K562 (cell line): ENCODE measurements around the gene C1QTNF5. TPM values are rescaled to one million over a fixed set of nuclear protein-coding genes. Genes with fewer than 3 reads are reported as not detected.

Experiments
- CBX2 ChIP-seq: fragments of 200-600 bp; sonication (generic); IDR thresholded peaks from one replicate; pipeline ENCODE4 v1.6.1; 2012; ENCODE audit warnings: mild to moderate bottlenecking, low read length, inconsistent platforms; ENCODE audit not compliant: insufficient read depth, poor library complexity, severe bottlenecking
- HDGF ChIP-seq: fragments of 450-650 bp; IDR thresholded peaks from 2 replicates; pipeline ENCODE4 v1.6.1; 2016
- MAFG ChIP-seq: fragments of 450-650 bp; conservative IDR thresholded peaks from 2 replicates; pipeline ENCODE4 v1.6.1; 2016; ENCODE audit warnings: missing genetic modification characterization, missing compliant biosample characterization
- PHF8 ChIP-seq: fragments of 200-600 bp; sonication (generic); IDR thresholded peaks from 2 replicates; pipeline ENCODE4 v1.6.1; 2012; ENCODE audit warnings: mixed run types, mild to moderate bottlenecking, inconsistent platforms, low read length, moderate library complexity, borderline replicate concordance
- POLR2B ChIP-seq: fragments of 450-650 bp; IDR thresholded peaks from 2 replicates; pipeline ENCODE4 v1.6.1; 2018; ENCODE audit warnings: low read depth; ENCODE audit not compliant: partially characterized antibody
- POLR2H ChIP-seq: IDR thresholded peaks from 2 replicates; pipeline ENCODE4 v1.6.1; 2016; ENCODE audit warnings: missing genetic modification characterization, low read depth, mild to moderate bottlenecking, control low read depth, missing compliant biosample characterization, moderate library complexity
- SIN3A ChIP-seq, 2 experiments: fragments of 150-350 bp in 1 of 2; IDR thresholded peaks; 2 replicates each; pipeline ENCODE4 v1.6.1; 2011 to 2016; ENCODE audit warnings: borderline replicate concordance in 2 of 2, low read depth in 2 of 2, low read length in 2 of 2, mild to moderate bottlenecking in 2 of 2, moderate library complexity in 2 of 2; ENCODE audit not compliant: control insufficient read depth in 1 of 2
- SMARCE1 ChIP-seq: fragments of 450-650 bp; IDR thresholded peaks from 2 replicates; pipeline ENCODE4 v1.7.1; 2016; ENCODE audit warnings: mild to moderate bottlenecking
- TAF7 ChIP-seq: fragments of 450-650 bp; IDR thresholded peaks from 2 replicates; pipeline ENCODE4 v1.6.1; 2016; ENCODE audit warnings: missing genetic modification characterization, missing compliant biosample characterization
- polyA plus RNA-seq, 8 experiments: library from polyadenylated mRNA; depleted of rRNA in 4 of 8; stranded (reverse) in 5 of 8; unstranded in 3 of 8; fragments of >200 nt; fragmentation: Nextera tagmentation in 2 of 8; fragmentation: Illumina TruSeq in 1 of 8; extraction: Ambion mirVana in 2 of 8; extraction: Trizol in 1 of 8; gene quantifications; 2 replicates each; pipeline versions ENCODE4 v1.2.1 to v1.2.3, GENCODE V29; 2011 to 2014; ENCODE audit warnings: inconsistent platforms in 1 of 8, missing spikeins in 1 of 8
- total RNA-seq, 7 experiments: library from RNA; depleted of rRNA in 6 of 7; stranded (reverse); fragments of >200 nt in 6 of 7; fragmentation: Illumina TruSeq in 2 of 7; extraction: Trizol in 2 of 7; gene quantifications; 2 replicates each; pipeline versions ENCODE4 v1.2.1 to v1.2.3, GENCODE V29; 2011 to 2021; ENCODE audit warnings: low replicate concordance in 1 of 7
- TF ChIP-seq, protein P1 (sequence below): sonication (generic); formaldehyde crosslinking; IDR thresholded peaks from 2 replicates; pipeline ENCODE4 v1.8.1; 2023; ENCODE audit warnings: mild to moderate bottlenecking, missing genetic modification reagents
- TF ChIP-seq, protein P2 (sequence below): fragments of 450-650 bp; IDR thresholded peaks from 2 replicates; pipeline ENCODE4 v1.6.1; 2017; ENCODE audit warnings: antibody characterized with exemption, mild to moderate bottlenecking
- TF ChIP-seq, protein P3 (sequence below), 2 experiments: fragments of 150-350 bp in 1 of 2; IDR thresholded peaks; 2 replicates each; pipeline ENCODE4 v1.6.1; 2012 to 2016; ENCODE audit warnings: low read depth in 2 of 2, low read length in 2 of 2, mild to moderate bottlenecking in 1 of 2, moderate library complexity in 1 of 2

Gene C1QTNF5
- total and polyA plus RNA-seq, 9 of the 15 experiments (the other 6 are each of a cell fraction or from before 2014, with no cell fraction given): 0.07 to 0.76 (median 0.24) TPM; not detected in 1

GRCh38 chr11:119316729-119317591 lies 23.7 kb downstream of the C1QTNF5 start, which contains the start of gene MCAM (continued):
- TF ChIP-seq SIN3A (IDR thresholded peaks at IDR 0.05; ENCODE audit: borderline replicate concordance in 2 of 2, control insufficient read depth in 1 of 2, low read depth in 2 of 2, low read length in 2 of 2) (peak in 1 of 2 experiments; percentile 8; a peak in 1 of 4 replicates), CBX2 (no peak), MAFG (tag) (no peak), PHF8 (peak; percentile 63; the same call in 1 of the 2 replicates), POLR2B (peak; percentile 79), SMARCE1 (no peak), TAF7 (tag) (no peak), HDGF (no peak), POLR2H (tag) (peak; percentile 33; the same call in 1 of the 2 replicates)
- TF ChIP-seq, protein P1, sequence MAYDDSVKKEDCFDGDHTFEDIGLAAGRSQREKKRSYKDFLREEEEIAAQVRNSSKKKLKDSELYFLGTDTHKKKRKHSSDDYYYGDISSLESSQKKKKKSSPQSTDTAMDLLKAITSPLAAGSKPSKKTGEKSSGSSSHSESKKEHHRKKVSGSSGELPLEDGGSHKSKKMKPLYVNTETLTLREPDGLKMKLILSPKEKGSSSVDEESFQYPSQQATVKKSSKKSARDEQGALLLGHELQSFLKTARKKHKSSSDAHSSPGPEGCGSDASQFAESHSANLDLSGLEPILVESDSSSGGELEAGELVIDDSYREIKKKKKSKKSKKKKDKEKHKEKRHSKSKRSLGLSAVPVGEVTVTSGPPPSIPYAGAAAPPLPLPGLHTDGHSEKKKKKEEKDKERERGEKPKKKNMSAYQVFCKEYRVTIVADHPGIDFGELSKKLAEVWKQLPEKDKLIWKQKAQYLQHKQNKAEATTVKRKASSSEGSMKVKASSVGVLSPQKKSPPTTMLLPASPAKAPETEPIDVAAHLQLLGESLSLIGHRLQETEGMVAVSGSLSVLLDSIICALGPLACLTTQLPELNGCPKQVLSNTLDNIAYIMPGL (CRISPR knock-in tag): no peak; the same call in 1 of the 2 replicates
- TF ChIP-seq, protein P2, sequence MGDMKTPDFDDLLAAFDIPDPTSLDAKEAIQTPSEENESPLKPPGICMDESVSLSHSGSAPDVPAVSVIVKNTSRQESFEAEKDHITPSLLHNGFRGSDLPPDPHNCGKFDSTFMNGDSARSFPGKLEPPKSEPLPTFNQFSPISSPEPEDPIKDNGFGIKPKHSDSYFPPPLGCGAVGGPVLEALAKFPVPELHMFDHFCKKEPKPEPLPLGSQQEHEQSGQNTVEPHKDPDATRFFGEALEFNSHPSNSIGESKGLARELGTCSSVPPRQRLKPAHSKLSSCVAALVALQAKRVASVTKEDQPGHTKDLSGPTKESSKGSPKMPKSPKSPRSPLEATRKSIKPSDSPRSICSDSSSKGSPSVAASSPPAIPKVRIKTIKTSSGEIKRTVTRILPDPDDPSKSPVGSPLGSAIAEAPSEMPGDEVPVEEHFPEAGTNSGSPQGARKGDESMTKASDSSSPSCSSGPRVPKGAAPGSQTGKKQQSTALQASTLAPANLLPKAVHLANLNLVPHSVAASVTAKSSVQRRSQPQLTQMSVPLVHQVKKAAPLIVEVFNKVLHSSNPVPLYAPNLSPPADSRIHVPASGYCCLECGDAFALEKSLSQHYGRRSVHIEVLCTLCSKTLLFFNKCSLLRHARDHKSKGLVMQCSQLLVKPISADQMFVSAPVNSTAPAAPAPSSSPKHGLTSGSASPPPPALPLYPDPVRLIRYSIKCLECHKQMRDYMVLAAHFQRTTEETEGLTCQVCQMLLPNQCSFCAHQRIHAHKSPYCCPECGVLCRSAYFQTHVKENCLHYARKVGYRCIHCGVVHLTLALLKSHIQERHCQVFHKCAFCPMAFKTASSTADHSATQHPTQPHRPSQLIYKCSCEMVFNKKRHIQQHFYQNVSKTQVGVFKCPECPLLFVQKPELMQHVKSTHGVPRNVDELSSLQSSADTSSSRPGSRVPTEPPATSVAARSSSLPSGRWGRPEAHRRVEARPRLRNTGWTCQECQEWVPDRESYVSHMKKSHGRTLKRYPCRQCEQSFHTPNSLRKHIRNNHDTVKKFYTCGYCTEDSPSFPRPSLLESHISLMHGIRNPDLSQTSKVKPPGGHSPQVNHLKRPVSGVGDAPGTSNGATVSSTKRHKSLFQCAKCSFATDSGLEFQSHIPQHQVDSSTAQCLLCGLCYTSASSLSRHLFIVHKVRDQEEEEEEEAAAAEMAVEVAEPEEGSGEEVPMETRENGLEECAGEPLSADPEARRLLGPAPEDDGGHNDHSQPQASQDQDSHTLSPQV: no peak
- TF ChIP-seq, protein P3, sequence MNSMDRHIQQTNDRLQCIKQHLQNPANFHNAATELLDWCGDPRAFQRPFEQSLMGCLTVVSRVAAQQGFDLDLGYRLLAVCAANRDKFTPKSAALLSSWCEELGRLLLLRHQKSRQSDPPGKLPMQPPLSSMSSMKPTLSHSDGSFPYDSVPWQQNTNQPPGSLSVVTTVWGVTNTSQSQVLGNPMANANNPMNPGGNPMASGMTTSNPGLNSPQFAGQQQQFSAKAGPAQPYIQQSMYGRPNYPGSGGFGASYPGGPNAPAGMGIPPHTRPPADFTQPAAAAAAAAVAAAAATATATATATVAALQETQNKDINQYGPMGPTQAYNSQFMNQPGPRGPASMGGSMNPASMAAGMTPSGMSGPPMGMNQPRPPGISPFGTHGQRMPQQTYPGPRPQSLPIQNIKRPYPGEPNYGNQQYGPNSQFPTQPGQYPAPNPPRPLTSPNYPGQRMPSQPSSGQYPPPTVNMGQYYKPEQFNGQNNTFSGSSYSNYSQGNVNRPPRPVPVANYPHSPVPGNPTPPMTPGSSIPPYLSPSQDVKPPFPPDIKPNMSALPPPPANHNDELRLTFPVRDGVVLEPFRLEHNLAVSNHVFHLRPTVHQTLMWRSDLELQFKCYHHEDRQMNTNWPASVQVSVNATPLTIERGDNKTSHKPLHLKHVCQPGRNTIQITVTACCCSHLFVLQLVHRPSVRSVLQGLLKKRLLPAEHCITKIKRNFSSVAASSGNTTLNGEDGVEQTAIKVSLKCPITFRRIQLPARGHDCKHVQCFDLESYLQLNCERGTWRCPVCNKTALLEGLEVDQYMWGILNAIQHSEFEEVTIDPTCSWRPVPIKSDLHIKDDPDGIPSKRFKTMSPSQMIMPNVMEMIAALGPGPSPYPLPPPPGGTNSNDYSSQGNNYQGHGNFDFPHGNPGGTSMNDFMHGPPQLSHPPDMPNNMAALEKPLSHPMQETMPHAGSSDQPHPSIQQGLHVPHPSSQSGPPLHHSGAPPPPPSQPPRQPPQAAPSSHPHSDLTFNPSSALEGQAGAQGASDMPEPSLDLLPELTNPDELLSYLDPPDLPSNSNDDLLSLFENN (IDR thresholded peaks at IDR 0.05; ENCODE audit: low read depth in 2 of 2, low read length in 2 of 2): no peak
